Superior temporal gyrus (tissue), 1 donor: ENCODE results near the gene SH2B3.

ENCODE experiments used
- DNase-seq: peaks from one replicate; pipeline ENCODE4 v3.0.0-alpha.2; 2016; ENCODE audit errors: extremely low spot score

The SH2B3 gene

GRCh38 chr12:111408686-111409402 lies 3.1 kb downstream of the SH2B3 start:
- DNase-seq: no peak

GRCh38 chr12:111409403-111409779 lies 3.7 kb downstream of the SH2B3 start:
- DNase-seq: no peak

- no peak for DNase-seq
Observed at GRCh38 chr12:111409780-111410430, 4.2 kb downstream of the SH2B3 start.

- DNase-seq: no peak
Observed at GRCh38 chr12:111410431-111411184, 4.9 kb downstream of the SH2B3 start.

- no peak for DNase-seq
Observed at GRCh38 chr12:111411185-111411764, 5.6 kb downstream of the SH2B3 start.

- DNase-seq: peak; percentile 55
Observed at GRCh38 chr12:111412007-111412829, 6.5 kb downstream of the SH2B3 start.

GRCh38 chr12:111412830-111413441 lies 7.2 kb downstream of the SH2B3 start:
- DNase-seq: no peak

- DNase-seq: no peak
Observed at GRCh38 chr12:111413442-111414086, 7.8 kb downstream of the SH2B3 start.

- DNase-seq: no peak
Observed at GRCh38 chr12:111414711-111415252, 9.1 kb downstream of the SH2B3 start.

GRCh38 chr12:111417290-111417689 lies 11.6 kb downstream of the SH2B3 start:
- no peak for DNase-seq

- DNase-seq: no peak
Observed at GRCh38 chr12:111417784-111418593, 12.3 kb downstream of the SH2B3 start.

- no peak for DNase-seq
Observed at GRCh38 chr12:111418594-111418880, 12.8 kb downstream of the SH2B3 start.

GRCh38 chr12:111419784-111420183 lies 14.1 kb downstream of the SH2B3 start:
- DNase-seq: no peak

GRCh38 chr12:111420494-111420893 lies 14.8 kb downstream of the SH2B3 start:
- no peak for DNase-seq

- DNase-seq: no peak
Observed at GRCh38 chr12:111424189-111424792, 18.6 kb downstream of the SH2B3 start.

- no peak for DNase-seq
Observed at GRCh38 chr12:111424793-111425251, 19.1 kb downstream of the SH2B3 start.

GRCh38 chr12:111425655-111426054 lies 19.9 kb downstream of the SH2B3 start:
- DNase-seq: no peak

GRCh38 chr12:111426344-111427185 lies 20.8 kb downstream of the SH2B3 start:
- no peak for DNase-seq
